Measurements from ENCODE around the gene PATJ. TPM values are rescaled to one million over a fixed set of nuclear protein-coding genes. Genes with fewer than 3 reads are reported as not detected.

Gene PATJ
- total RNA-seq, 4 donors from 2014 or later, result 47.6 to 105 (median 70.8) TPM

- intact Hi-C loops (cut with DNase I), result no loop called here
- WGBS, 2 donors, result 44 to 55% methylated on average over 4 of the region's 4 CpGs
- H3K4me3 ChIP-seq, result no peak overlapping the region
- DNase-seq, result no peak
- H3K9me3 ChIP-seq, result no peaks in the 10 kb centered on the region
- TF ChIP-seq POLR2A (IDR thresholded peaks at IDR 0.05) (no peak), CTCF (IDR thresholded peaks at IDR 0.05) (no peak)
- no peak overlapping the region for H3K27ac ChIP-seq
- no peaks in the 10 kb centered on the region for H3K4me1 ChIP-seq
- peaks cover 0 to 96% (median 0%) of the 10 kb centered on the region in 3 donors for H3K36me3 ChIP-seq
- no peaks in the 10 kb centered on the region for H3K27me3 ChIP-seq
Observed at GRCh38 chr1:61808968-61809367, 66.7 kb downstream of the PATJ start.

DNA sequence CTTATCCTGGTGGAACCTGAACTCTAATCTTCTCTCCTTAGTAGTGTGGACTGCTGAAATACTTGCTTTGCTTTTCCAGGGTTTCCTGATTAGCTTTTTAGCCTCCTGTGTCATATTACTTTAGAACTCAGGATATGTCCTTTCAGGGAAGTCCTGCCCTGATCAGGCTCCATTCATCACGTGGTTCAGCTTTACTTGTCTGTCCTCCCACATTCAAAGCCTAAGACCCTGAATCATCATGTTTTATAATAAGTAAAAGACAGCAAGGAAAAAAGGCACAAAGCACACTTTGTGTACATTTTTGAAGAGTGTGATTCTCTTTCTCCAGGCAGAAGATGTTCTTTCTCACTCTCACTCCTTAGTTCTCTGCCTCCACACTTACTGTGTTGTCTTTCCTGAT is 70.6 kb downstream of the PATJ start:
- 50% methylated on average over 1 of the region's 1 CpG for WGBS, 2 donors
- H3K4me3 ChIP-seq, result no peak overlapping the region
- TF ChIP-seq POLR2A (IDR thresholded peaks at IDR 0.05) (no peak), CTCF (IDR thresholded peaks at IDR 0.05) (no peak)

GRCh38 chr1:61816191-61816590 is 73.9 kb downstream of the PATJ start:
- WGBS, 2 donors, result 93 to 94% methylated on average over 3 of the region's 3 CpGs
- TF ChIP-seq CTCF (IDR thresholded peaks at IDR 0.05), result no peak
- TF ChIP-seq POLR2A (IDR thresholded peaks at IDR 0.05), result no peak
- intact Hi-C loops (cut with DNase I), result no loop called here
- no peak for DNase-seq
- Histone ChIP-seq H3K9me3 (no peaks in the 10 kb centered on the region), H3K4me3 (no peak overlapping the region), H3K27ac (no peak overlapping the region), H3K36me3 (peaks cover 0 to 99% (median 0%) of the 10 kb centered on the region in 3 donors), H3K27me3 (no peaks in the 10 kb centered on the region), H3K4me1 (no peaks in the 10 kb centered on the region)

More for the DNA sequence above, 70.6 kb downstream of the PATJ start:
- H3K36me3 ChIP-seq, result peaks cover 0 to 99% (median 0%) of the 10 kb centered on the region in 3 donors
- no peak for DNase-seq
- H3K27me3 ChIP-seq, result no peaks in the 10 kb centered on the region
- intact Hi-C loops (cut with DNase I), result no loop called here
- H3K27ac ChIP-seq, result no peak overlapping the region
- no peaks in the 10 kb centered on the region for H3K9me3 ChIP-seq
- no peaks in the 10 kb centered on the region for H3K4me1 ChIP-seq

DNA sequence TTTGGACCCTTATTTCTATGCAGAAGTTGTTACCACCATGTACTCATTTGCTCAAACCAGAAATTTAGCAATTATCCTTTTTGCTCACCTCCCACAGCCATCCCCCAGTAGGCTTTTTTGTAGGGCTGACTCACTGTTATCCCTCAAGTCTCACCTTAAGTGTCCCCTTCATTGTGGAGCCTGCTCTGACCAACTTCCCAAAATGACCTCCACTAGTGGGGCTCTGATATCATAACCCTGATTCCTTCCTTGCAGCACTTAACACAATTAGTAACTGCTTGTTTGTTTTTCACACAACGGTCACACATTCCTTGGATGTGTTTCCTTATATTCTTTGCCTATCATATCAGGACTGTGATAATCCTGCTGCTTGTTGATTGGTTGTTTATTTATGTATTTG is 76.7 kb downstream of the PATJ start:
- TF ChIP-seq POLR2A (IDR thresholded peaks at IDR 0.05) (no peak), CTCF (IDR thresholded peaks at IDR 0.05) (no peak)
- no peak for DNase-seq
- 88 to 95% methylated on average over 1 of the region's 1 CpG for WGBS, 2 donors
- Histone ChIP-seq H3K27me3 (no peaks in the 10 kb centered on the region), H3K36me3 (peaks cover 0 to 100% (median 7%) of the 10 kb centered on the region in 3 donors), H3K4me1 (no peaks in the 10 kb centered on the region), H3K9me3 (no peaks in the 10 kb centered on the region), H3K4me3 (no peak overlapping the region), H3K27ac (no peak overlapping the region)
- intact Hi-C loops (cut with DNase I), result no loop called here

GRCh38 chr1:61819421-61819820 is 77.1 kb downstream of the PATJ start:
- Histone ChIP-seq H3K27ac (no peak overlapping the region), H3K36me3 (peaks cover 0 to 100% (median 9%) of the 10 kb centered on the region in 3 donors), H3K9me3 (no peaks in the 10 kb centered on the region), H3K4me3 (no peak overlapping the region), H3K4me1 (no peaks in the 10 kb centered on the region), H3K27me3 (no peaks in the 10 kb centered on the region)
- intact Hi-C loops (cut with DNase I), result no loop called here
- 95 to 96% methylated on average over 9 of the region's 9 CpGs for WGBS, 2 donors
- TF ChIP-seq POLR2A (IDR thresholded peaks at IDR 0.05) (no peak), CTCF (IDR thresholded peaks at IDR 0.05) (no peak)
- no peak for DNase-seq

Data from esophagus squamous epithelium (tissue), 5 donors.